ENCODE measurements around the gene COBLL1.

COBLL1 gene

GRCh38 chr2:164690361-164690760, 151.3 kb downstream of the COBLL1 start:
- DNase-seq (ENCODE audit: low read depth), result no peak
- H3K4me3 ChIP-seq (ENCODE audit: low read depth, low read length), result no peak overlapping the region
- TF ChIP-seq, protein P1, sequence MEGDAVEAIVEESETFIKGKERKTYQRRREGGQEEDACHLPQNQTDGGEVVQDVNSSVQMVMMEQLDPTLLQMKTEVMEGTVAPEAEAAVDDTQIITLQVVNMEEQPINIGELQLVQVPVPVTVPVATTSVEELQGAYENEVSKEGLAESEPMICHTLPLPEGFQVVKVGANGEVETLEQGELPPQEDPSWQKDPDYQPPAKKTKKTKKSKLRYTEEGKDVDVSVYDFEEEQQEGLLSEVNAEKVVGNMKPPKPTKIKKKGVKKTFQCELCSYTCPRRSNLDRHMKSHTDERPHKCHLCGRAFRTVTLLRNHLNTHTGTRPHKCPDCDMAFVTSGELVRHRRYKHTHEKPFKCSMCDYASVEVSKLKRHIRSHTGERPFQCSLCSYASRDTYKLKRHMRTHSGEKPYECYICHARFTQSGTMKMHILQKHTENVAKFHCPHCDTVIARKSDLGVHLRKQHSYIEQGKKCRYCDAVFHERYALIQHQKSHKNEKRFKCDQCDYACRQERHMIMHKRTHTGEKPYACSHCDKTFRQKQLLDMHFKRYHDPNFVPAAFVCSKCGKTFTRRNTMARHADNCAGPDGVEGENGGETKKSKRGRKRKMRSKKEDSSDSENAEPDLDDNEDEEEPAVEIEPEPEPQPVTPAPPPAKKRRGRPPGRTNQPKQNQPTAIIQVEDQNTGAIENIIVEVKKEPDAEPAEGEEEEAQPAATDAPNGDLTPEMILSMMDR (IDR thresholded peaks at IDR 0.05; ENCODE audit: low read depth, low read length, missing control alignments), result no peak

DNA sequence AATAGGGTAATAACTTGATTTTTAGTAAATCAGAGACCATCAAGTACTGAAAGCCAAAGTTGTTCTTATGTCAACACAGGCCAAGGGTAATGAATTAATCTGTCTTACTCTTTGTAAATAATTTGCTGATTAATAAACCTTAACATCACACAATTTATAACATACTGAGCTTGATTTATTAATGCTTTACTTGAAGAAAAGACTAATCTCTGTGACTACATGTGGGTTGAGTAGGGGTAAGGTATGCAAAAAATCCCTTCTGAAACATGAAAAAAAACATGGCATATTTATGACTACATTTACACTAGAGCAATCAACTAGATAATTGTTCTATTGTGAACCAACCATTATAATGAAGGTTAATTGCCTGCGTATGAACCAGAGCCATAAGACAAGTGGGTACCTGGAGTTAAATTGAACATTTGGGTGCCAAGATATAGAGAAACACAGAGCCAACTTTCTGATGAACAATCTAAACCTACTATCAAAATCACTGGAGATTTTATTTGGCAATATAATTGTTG, 152.7 kb downstream of the COBLL1 start:
- TF ChIP-seq, protein P1 (IDR thresholded peaks at IDR 0.05; ENCODE audit: low read depth, low read length, missing control alignments), result no peak
- no peak for DNase-seq (ENCODE audit: low read depth)
- H3K4me3 ChIP-seq (ENCODE audit: low read depth, low read length), result no peak overlapping the region

- TF ChIP-seq, protein P1 (IDR thresholded peaks at IDR 0.05; ENCODE audit: low read depth, low read length, missing control alignments), result no peak
- no peak for DNase-seq (ENCODE audit: low read depth)
- no peak overlapping the region for H3K4me3 ChIP-seq (ENCODE audit: low read depth, low read length)
These were observed 160.6 kb downstream of the COBLL1 start for GRCh38 chr2:164681009-164681408.

DNA sequence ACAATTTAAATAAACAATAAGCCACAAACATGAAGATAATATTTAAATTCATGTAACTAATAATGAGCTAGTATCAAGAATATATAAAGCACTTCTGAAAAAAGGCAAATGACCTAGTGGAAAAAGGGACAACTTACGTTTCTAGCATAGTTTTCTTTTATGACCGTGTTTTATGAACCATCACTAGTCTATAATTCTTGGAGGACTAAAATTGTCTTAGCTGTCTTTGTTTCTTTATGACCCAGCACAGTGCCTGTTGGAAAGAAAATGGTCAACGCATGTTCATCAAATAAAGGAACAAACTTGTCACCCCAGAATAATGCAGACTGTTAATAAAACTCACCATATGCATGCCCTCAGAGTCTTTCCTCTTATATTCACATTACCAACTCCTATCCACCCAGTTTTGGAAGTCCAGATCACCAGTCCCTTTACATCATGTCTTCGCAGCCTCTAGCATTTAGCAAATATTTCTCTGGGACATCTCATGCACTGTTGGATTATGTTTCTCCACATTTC, 162.9 kb downstream of the COBLL1 start:
- TF ChIP-seq, protein P1 (IDR thresholded peaks at IDR 0.05; ENCODE audit: low read depth, low read length, missing control alignments), result no peak
- no peak for DNase-seq (ENCODE audit: low read depth)

GRCh38 chr2:164677733-164678132, 163.9 kb downstream of the COBLL1 start:
- DNase-seq (ENCODE audit: low read depth), result no peak
- no peak overlapping the region for H3K4me3 ChIP-seq (ENCODE audit: low read depth, low read length)
- TF ChIP-seq, protein P1 (IDR thresholded peaks at IDR 0.05; ENCODE audit: low read depth, low read length, missing control alignments), result no peak

More for the DNA sequence above, 162.9 kb downstream of the COBLL1 start:
- no peak overlapping the region for H3K4me3 ChIP-seq (ENCODE audit: low read depth, low read length)

- DNase-seq (ENCODE audit: low read depth), result no peak
- TF ChIP-seq, protein P1 (IDR thresholded peaks at IDR 0.05; ENCODE audit: low read depth, low read length, missing control alignments), result no peak
- no peak overlapping the region for H3K4me3 ChIP-seq (ENCODE audit: low read depth, low read length)
These were observed 164.4 kb downstream of the COBLL1 start for GRCh38 chr2:164677271-164677670.

GRCh38 chr2:164675687-164676086, 165.9 kb downstream of the COBLL1 start:
- DNase-seq (ENCODE audit: low read depth), result no peak
- TF ChIP-seq, protein P1 (IDR thresholded peaks at IDR 0.05; ENCODE audit: low read depth, low read length, missing control alignments), result no peak
- H3K4me3 ChIP-seq (ENCODE audit: low read depth, low read length), result no peak overlapping the region
